Type B pancreatic cell (in vitro differentiated cells): Measurements from ENCODE around the gene PIK3R6. TPM values are rescaled to one million over a fixed set of nuclear protein-coding genes. Genes with fewer than 3 reads are reported as not detected.

Experiments used
- DNase-seq: peaks from one replicate; pipeline ENCODE4 v3.0.0; 2021; ENCODE audit warnings: mixed read lengths; ENCODE audit not compliant: unreplicated experiment; ENCODE audit errors: extremely low spot score
- H3K27ac Mint-ChIP-seq: 2 replicates; pipeline ENCODE4 v1.8.0; 2021; ENCODE audit warnings: mild to moderate bottlenecking, mixed read lengths
- H3K27me3 Mint-ChIP-seq: 2 replicates; pipeline ENCODE4 v1.8.0; 2021; ENCODE audit warnings: mixed read lengths
- H3K36me3 Mint-ChIP-seq: 2 replicates; pipeline ENCODE4 v1.8.0; 2021; ENCODE audit warnings: mixed read lengths
- H3K4me1 Mint-ChIP-seq: one replicate; pipeline ENCODE4 v1.8.0; 2021; ENCODE audit warnings: mixed read lengths; ENCODE audit not compliant: unreplicated experiment
- H3K4me3 Mint-ChIP-seq: 2 replicates; pipeline ENCODE4 v1.8.0; 2021; ENCODE audit warnings: mild to moderate bottlenecking, mixed read lengths
- H3K9me3 Mint-ChIP-seq: 2 replicates; pipeline ENCODE4 v1.8.0; 2021; ENCODE audit warnings: mixed read lengths
- total RNA-seq: library from RNA; stranded (reverse); gene quantifications from 2 replicates; pipeline ENCODE4 v1.2.1, GENCODE V29; 2021; ENCODE audit warnings: low replicate concordance
- TF ChIP-seq, protein P1 (sequence below): fragments of 200-600 bp; sonication (generic); conservative IDR thresholded peaks from 2 replicates; pipeline ENCODE4 v1.5.0; 2021; ENCODE audit warnings: antibody characterized with exemption, mild to moderate bottlenecking

Gene PIK3R6
- total RNA-seq, 1 donor from 2014 or later = not detected

DNA sequence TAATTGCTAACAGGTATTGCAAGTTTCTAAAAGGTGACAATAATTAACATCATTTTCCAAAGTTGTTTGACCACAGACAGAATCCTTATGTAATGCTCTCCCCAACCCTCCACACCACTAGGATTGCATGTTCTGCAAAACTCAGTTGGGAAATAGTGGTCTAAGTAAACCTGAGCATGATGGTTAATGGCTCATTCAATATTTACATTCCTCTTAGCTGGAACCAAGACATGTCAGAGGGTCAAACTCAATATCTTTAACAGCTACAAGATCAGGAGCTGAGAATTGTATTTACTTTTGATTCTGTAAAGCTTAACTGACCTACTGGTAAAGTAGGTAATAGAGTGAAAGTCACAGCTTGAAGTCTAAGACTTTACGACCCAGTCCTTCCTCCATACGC lies 78.5 kb downstream of the PIK3R6 start:
- TF ChIP-seq, protein P1, sequence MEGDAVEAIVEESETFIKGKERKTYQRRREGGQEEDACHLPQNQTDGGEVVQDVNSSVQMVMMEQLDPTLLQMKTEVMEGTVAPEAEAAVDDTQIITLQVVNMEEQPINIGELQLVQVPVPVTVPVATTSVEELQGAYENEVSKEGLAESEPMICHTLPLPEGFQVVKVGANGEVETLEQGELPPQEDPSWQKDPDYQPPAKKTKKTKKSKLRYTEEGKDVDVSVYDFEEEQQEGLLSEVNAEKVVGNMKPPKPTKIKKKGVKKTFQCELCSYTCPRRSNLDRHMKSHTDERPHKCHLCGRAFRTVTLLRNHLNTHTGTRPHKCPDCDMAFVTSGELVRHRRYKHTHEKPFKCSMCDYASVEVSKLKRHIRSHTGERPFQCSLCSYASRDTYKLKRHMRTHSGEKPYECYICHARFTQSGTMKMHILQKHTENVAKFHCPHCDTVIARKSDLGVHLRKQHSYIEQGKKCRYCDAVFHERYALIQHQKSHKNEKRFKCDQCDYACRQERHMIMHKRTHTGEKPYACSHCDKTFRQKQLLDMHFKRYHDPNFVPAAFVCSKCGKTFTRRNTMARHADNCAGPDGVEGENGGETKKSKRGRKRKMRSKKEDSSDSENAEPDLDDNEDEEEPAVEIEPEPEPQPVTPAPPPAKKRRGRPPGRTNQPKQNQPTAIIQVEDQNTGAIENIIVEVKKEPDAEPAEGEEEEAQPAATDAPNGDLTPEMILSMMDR = no peak
- no peak overlapping the region for H3K27ac Mint-ChIP-seq
- H3K27me3 Mint-ChIP-seq = peaks cover 8% of the 10 kb centered on the region
- no peak overlapping the region for H3K4me3 Mint-ChIP-seq
- no peaks in the 10 kb centered on the region for H3K9me3 Mint-ChIP-seq
- DNase-seq = no peak
- H3K36me3 Mint-ChIP-seq = no peaks in the 10 kb centered on the region
- H3K4me1 Mint-ChIP-seq = peaks cover 11% of the 10 kb centered on the region

DNA sequence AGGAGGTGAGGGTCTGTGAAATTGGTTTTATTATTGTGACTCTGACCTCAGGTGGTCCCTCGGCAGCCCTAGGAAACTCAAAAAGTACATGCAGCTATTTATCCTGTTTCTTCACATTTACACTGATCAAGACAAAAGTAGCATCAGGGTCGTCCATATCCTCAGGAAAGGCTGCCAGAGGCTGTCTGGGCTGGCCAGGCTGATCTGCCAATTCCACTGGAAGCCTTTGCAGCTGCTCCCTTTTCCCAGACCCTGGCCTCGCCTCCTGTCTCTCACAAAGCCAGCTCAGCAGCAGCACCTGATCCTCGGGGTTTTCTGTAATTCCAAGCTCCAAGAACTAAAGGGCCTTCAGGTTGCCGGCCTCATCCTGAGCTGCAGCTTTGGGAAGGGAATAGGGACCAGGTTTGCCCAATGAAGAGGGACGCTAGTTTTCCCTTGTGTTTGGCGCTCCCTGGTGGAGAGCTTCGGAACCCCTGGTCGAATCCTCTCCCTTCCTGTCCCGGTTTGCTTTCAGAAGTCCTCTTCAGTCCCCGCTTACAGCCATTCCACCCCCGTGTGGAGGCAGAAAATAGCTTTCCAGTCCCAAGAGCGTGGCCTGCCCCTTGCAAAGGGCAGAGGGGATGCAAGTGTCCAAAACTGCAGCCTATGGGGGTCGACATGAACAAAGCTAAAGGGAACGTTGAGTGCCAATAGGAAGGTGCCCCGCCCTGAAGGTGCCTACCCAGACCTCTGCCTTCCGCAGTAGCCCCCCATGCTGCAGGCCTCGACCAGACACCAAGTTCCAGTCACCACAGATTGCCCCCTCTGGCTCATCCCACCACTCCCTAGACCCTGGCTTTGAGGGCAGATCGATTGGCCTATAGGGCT lies 81.7 kb downstream of the PIK3R6 start:
- Mint-ChIP-seq H3K9me3 (no peaks in the 10 kb centered on the region), H3K27ac (no peak overlapping the region), H3K36me3 (no peaks in the 10 kb centered on the region), H3K4me3 (no peak overlapping the region), H3K27me3 (peaks cover 3% of the 10 kb centered on the region), H3K4me1 (peaks cover 11% of the 10 kb centered on the region)
- TF ChIP-seq, protein P1 = peak; percentile 92
- DNase-seq = peak; percentile 87

DNA sequence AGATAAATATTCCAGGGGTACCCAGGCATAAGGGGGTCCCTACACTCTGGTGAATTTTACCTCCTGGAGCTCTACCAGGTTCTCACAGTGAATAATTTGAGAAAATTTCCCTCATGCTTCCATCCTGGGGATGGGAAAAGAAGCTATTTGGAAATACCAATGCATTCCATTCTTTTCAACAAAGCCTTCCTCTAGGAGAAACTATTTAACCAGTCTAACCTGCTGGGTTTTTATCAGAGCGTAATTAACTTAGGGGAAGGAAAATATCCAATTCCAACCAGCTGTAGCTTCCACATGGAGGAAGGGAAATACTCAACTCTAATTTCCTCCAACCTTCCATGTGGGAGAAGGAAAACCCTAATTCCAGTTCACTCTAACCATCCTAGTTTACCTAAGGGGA lies 85.3 kb downstream of the PIK3R6 start:
- no peaks in the 10 kb centered on the region for H3K27me3 Mint-ChIP-seq
- TF ChIP-seq, protein P1 = no peak
- DNase-seq = no peak
- H3K36me3 Mint-ChIP-seq = no peaks in the 10 kb centered on the region
- peak overlapping the region; percentile 67 for H3K27ac Mint-ChIP-seq
- H3K4me1 Mint-ChIP-seq = no peaks in the 10 kb centered on the region
- H3K4me3 Mint-ChIP-seq = no peak overlapping the region
- no peaks in the 10 kb centered on the region for H3K9me3 Mint-ChIP-seq

DNA sequence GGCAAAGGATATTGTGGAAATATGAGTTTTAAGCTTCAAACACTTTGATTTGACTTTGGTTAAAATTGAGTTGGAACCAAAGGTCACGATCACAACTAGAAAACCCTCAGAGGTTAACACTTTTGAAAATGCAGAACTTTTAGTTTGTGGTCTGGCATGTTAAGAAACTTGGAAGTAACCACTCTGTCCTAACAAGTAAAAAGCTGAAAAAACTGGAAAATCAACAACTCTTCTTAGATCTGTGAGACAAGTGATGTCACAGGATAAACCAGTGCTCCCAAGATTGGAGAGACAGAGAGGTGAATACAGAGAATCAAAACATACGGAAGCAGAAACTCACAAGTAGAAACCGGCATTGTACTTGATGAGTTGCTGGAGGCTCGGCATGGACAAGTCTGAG lies 85.7 kb downstream of the PIK3R6 start:
- TF ChIP-seq, protein P1 = no peak
- H3K4me3 Mint-ChIP-seq = no peak overlapping the region
- no peaks in the 10 kb centered on the region for H3K4me1 Mint-ChIP-seq
- no peaks in the 10 kb centered on the region for H3K36me3 Mint-ChIP-seq
- H3K27ac Mint-ChIP-seq = peak overlapping the region; percentile 67
- no peaks in the 10 kb centered on the region for H3K9me3 Mint-ChIP-seq
- no peak for DNase-seq
- H3K27me3 Mint-ChIP-seq = no peaks in the 10 kb centered on the region

DNA sequence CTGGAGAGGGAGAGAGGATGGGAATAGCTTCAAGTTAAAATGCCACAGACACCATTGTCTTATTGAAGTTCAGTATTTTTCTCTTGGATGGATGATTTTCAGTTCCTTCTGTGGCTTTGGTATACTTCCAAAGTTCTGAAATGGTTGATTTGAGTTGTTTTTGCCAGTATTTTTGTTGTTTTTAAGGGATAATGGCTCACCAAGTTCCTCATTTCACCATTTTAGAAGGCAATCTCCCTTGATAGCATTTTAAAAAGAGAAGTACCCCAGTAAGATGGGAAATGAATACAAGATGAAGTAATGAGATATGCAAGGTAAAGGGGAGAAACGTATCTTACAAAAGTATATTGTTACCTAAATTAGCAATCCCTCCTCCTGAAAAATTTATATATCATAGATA lies 90.6 kb downstream of the PIK3R6 start:
- H3K27me3 Mint-ChIP-seq = peaks cover 4% of the 10 kb centered on the region
- H3K9me3 Mint-ChIP-seq = peaks cover 5% of the 10 kb centered on the region
- no peak overlapping the region for H3K27ac Mint-ChIP-seq
- DNase-seq = no peak
- no peak overlapping the region for H3K4me3 Mint-ChIP-seq
- H3K36me3 Mint-ChIP-seq = no peaks in the 10 kb centered on the region
- TF ChIP-seq, protein P1 = no peak
- no peaks in the 10 kb centered on the region for H3K4me1 Mint-ChIP-seq
